ENCODE data around the gene MCC.
"Not testable (repeated sequence)": the region's sequence is repeated elsewhere in the genome, so short reads cannot be mapped to it uniquely, and the experiment has no call there.

MCC gene

GRCh38 chr5:113081091-113081839, 407.0 kb downstream of the MCC start:
- no peak for DNase-seq (ENCODE audit: low read depth)

DNA sequence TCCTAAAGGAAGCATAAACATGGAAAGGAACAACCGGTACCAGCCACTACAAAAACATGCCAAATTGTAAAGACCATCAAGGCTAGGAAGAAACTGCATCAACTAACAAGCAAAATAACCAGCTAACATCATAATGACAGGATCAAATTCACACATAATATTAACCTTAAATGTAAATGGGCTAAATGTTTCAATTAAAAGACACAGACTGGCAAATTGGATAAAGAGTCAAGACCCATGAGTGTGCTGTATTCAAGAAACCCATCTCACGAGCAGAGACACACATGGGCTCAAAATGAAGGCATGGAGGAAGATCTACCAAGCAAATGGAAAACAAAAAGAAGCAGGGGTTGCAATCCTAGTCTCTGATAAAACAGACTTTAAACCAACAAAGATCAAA, 411.6 kb downstream of the MCC start:
- not testable (repeated sequence) for DNase-seq (ENCODE audit: low read depth)

DNA sequence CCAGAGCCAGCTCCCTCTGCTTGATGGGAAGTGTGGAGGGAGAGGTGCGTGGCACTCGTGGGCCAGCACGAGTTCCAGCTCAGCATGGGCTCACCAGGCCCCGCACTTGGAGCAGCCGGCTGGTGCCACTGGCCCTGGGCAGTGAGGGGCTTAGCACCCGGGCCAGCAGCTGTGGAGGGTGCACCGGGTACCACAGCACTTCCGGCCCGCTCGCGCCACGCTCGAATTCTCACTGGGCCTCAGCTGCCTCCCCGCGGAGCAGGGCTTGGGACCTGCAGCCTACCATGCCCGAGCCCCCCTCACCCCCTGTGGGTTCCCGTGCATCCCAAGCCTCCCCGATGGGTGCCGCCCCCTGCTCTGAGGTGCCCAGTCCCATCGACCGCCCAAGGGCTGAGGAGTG, 413.2 kb downstream of the MCC start:
- DNase-seq (ENCODE audit: low read depth), result no peak

DNA sequence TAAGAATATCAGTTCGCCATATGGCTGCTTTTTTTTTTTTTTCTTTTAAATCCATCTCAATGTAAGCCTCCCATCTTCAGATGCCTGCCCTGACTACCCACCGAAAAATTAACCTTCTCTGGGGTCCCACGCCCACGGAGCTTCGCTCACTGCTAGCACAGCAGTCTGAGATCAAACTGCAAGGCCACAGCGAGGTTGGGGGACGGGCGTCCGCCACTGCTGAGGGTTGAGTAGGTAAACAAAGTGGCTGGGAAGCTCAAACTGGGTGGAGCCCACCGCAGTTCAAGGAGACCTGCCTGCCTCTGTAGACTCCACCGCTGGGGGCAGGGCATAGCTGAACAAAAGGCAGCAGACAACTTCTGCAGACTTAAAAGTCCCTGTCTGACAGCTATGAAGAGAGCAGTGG, 414.6 kb downstream of the MCC start:
- DNase-seq (ENCODE audit: low read depth), result not testable (repeated sequence)

- no peak for DNase-seq (ENCODE audit: low read depth)
Measured at GRCh38 chr5:113071401-113071800, 416.9 kb downstream of the MCC start.

DNA sequence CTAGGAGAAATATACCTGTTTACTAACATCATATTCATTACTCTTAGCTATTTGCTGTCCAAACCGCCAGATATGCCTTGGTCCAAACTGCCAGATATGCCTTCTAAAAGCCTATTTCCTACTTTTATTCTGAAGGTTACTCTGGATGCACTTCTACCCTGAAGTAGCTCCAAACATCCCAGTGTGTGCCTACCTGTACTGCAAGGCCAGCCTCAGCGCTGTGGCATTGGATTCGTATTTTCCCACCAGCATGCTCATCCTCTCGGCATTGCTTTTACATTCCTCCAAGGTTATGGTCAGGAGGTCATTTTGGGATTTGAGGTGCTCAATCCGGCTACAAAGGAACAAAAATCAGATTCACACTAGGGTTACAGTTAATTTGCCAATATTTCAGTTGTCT, 417.4 kb downstream of the MCC start:
- no peak for DNase-seq (ENCODE audit: low read depth)

GRCh38 chr5:113068559-113068958, 419.7 kb downstream of the MCC start:
- no peak for DNase-seq (ENCODE audit: low read depth)

DNA sequence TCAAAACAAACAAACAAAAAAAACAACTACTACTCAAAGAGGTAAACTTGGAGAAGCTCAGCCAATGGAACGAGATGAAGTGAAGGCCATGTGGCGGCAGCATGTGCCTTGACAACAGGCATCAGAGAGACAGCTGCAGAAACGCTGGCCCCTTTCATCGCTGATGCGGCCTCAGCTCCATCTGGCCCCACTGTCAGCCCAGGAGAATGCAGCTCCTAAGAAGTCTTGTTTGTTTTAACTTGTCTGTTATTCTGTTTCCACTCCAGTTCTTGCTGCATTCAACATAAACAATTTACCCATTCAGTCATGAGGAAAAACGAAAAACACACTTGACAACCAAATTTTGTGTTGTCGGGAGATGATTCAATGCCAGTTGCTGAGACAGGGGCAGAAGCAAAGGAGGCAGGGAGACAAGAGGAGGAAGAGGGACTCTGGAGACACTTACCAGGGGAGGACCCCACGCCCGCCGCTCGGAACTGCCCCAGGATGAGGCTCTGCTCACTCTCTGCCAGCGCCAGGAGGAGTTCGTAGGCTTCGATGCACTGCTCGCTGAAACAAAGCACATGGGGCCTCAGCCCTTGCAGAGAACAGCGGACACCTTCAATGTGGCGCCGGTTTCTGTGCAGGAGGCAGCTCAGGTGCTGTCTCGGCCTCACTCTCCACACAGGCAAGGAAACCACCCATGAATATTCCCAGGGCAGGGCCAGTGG, 420.5 kb downstream of the MCC start:
- DNase-seq (ENCODE audit: low read depth), result no peak

DNA sequence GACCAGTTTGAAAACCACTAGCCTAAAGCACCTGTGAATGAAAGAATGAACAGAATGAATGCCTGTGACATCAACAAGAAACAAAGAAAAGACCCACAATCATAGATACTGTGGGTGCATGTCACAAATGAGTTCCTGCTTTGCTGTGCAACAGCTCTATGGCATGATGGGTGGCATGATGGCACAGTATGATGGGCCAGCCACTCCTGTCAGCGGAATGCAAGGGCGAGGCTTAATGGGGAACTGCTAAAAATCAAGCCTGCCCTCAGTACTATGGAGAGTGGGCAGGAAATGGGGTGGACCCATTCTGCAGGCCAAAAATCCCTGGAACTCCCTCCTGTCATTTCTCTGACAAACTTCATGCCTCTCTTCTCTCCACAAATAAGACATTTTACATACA, 422.6 kb downstream of the MCC start:
- no peak for DNase-seq (ENCODE audit: low read depth)

- DNase-seq (ENCODE audit: low read depth), result no peak
Measured at GRCh38 chr5:113064806-113065205, 423.4 kb downstream of the MCC start.

DNA sequence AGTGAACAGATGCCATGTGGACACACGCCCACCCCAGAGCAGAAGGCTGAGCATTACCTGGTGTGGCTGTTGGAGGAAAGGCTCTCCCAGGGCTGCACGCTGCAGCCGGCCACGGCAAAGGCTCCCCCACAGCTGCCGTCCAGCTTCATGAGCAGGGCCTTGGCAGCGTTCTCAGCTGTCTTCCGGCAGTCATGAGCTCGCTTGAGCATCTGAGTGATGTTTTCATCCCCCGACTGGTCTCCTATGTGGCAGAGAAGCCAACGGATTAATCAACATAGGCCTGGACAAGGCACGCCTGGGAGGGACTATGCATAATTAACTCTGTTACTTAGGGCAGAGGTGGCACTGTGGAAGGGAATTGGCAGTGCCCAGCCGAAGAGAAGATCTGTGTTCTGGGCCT, 424.3 kb downstream of the MCC start:
- no peak for DNase-seq (ENCODE audit: low read depth)

GRCh38 chr5:113062869-113063508, 425.3 kb downstream of the MCC start:
- DNase-seq (ENCODE audit: low read depth), result no peak

GRCh38 chr5:113061846-113062780, 426.1 kb downstream of the MCC start:
- no peak for DNase-seq (ENCODE audit: low read depth)

GRCh38 chr5:113060408-113061025, 427.7 kb downstream of the MCC start:
- DNase-seq (ENCODE audit: low read depth), result no peak

DNA sequence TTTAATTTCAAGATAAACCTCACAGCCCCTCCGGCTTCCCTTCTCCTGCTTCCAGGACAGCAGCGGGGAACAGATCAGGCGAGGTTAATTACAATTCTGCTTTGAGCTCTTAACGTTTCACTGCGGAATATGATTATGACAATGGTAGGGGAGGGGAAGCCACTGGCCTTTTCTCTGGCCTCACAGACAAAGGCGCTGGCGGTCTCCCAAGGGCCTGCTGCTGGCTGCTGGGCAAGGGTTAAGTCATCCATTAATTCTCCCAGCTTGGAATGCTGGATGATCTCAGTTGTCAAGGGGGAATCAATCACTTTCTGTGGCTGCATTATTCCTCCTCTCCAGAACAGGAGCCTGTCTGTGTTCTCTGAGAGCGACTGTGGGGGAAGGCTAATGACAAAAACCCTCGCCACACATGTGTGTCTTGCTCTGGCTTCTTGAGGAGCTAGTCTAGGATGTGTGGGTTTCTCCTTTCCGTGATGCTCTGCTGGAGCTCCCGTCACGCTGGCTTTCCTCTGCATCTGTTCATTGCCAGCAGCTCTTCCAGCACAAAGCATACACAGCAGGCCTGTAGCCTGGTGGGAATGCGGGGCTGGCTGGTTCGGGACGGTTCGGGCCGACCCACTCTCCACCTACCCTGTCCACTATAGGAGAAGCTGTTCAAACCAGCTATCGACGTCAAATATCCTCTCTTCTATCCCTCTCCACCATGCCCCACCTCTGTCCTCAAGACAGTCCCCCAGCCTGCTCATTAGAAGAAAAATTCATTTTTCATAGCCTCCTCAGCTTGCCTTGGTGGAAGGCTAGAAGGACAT, 428.8 kb downstream of the MCC start:
- no peak for DNase-seq (ENCODE audit: low read depth)

GRCh38 chr5:113058706-113059226, 429.5 kb downstream of the MCC start:
- no peak for DNase-seq (ENCODE audit: low read depth)

DNA sequence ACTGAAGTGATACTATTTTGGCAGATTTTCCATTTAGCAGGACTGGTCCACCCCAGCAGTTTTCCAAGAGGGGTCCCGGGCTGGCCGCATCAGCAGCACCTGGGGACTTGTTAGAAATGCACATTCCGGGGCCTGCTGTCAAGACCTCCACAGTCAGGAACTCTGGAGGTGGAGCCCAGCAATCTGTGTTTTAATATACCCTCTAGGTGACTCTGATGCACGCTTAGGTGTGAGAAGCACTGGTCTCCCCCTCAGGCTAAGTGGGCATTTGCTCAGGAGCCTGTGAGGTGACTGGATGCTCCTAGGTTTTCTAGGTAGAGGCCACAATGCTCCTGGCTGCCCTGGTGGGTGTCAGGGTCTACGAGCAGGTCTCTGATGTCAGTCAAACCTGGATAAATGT, 430.0 kb downstream of the MCC start:
- DNase-seq (ENCODE audit: low read depth), result no peak

DNA sequence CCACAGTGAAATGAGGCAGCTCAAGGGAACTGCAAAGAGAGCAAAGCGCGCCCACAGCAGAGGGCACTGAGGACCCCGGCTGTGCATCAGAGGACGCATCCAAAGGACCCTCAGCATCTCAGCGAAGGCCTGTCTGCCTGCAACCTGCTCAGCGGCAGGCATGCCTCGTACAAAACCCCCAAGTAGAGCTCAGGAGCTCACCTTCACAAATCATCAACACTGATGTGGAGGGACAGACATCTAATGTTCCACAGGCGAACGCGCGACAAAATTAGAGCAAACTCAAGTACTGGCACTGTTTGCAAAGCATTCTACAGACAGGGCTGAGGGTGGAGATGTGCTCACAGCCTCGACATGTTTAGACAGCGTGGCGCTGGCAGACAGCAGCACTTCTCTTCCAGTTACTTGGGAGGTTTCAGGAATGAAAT, 430.7 kb downstream of the MCC start:
- DNase-seq (ENCODE audit: low read depth), result no peak

DNA sequence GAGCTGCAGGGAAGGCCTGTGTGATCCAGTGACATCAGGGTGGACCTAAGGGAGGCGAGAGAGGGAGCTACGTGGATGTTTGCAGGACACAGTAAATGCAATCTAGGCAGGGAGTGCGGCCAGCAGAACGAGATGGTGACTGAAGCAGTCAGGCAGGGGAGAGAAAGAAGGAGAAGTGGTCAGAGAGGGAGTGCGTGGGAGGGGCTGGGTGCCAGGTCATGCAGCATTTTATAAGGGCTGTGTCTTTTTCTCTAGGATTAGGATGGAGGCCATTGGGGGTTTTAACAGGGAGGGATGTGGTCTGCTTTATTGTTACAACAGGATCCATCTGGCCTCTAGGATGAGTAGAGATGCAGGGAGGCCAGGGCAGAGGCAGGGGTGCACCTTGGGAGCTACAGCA, 431.3 kb downstream of the MCC start:
- DNase-seq (ENCODE audit: low read depth), result no peak

DNA sequence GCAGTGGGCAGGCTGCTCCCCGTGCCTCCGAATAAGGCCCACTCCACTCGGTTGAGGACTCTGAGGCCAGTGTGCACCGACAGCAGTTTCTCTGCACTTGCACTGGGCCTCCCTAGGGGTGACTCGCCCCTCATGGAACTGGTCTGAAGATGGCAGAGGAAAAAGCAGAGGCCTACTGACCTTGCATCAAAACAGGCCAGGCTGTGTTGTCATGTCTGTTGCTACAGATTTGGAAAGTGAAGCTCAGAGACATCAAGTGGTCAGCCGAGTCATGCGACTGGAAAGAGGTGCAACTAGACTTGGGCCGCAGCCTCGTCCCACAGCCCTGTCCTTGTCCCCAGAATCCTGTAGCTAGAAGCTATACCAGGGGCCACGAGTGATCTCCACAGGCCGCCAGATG, 433.4 kb downstream of the MCC start:
- no peak for DNase-seq (ENCODE audit: low read depth)
